Neural cell (in vitro differentiated cells): ENCODE results near the gene C1orf115. TPM values are rescaled to one million over a fixed set of nuclear protein-coding genes. Genes with fewer than 3 reads are reported as not detected.

Source experiments
- H2AFZ ChIP-seq: fragments of 200-600, 300-800 bp; sonication (generic), shearing (Covaris generic); 2 replicates; pipeline ENCODE4 v1.6.0; 2014; ENCODE audit warnings: low read depth, mild to moderate bottlenecking, antibody characterized with exemption, low read length, moderate library complexity
- H3F3A ChIP-seq: fragments of 200-600 bp; shearing (Covaris generic); 2 replicates; pipeline ENCODE4 v1.6.1; 2016; ENCODE audit warnings: mild to moderate bottlenecking, moderate library complexity, mixed read lengths, antibody characterized with exemption, low read length; ENCODE audit not compliant: insufficient read depth, poor library complexity, severe bottlenecking
- H3K27ac ChIP-seq: fragments of 200-600, 300-800 bp; sonication (generic), shearing (Covaris generic); 2 replicates; pipeline ENCODE4 v1.5.1; 2014; ENCODE audit warnings: mild to moderate bottlenecking, low read length, moderate library complexity
- H3K27me3 ChIP-seq: fragments of 300-800, 200-600 bp; sonication (generic), shearing (Covaris generic); 2 replicates; pipeline ENCODE4 v1.6.0; 2014; ENCODE audit warnings: mild to moderate bottlenecking, low read depth, low read length, moderate library complexity; ENCODE audit not compliant: insufficient read depth
- H3K36me3 ChIP-seq: fragments of 300-800, 200-600 bp; sonication (generic), shearing (Covaris generic); 2 replicates; pipeline ENCODE4 v1.5.1; 2014; ENCODE audit warnings: mild to moderate bottlenecking, antibody characterized with exemption, low read length, moderate library complexity; ENCODE audit not compliant: insufficient read depth
- H3K4me2 ChIP-seq: fragments of 300-800, 200-600 bp; sonication (generic), shearing (Covaris generic); 2 replicates; pipeline ENCODE4 v1.6.0; 2014; ENCODE audit warnings: mild to moderate bottlenecking, low read length
- H3K4me3 ChIP-seq: fragments of 300-800, 200-600 bp; sonication (generic), shearing (Covaris generic); 2 replicates; pipeline ENCODE4 v1.5.1; 2014; ENCODE audit warnings: mild to moderate bottlenecking, low read length, moderate library complexity
- H3K79me2 ChIP-seq: fragments of 200-600 bp; shearing (Covaris generic); replicated peaks from 2 replicates; pipeline ENCODE4 v1.6.0; 2014; ENCODE audit warnings: mild to moderate bottlenecking, low read length, moderate library complexity; ENCODE audit not compliant: insufficient read depth
- H3K9ac ChIP-seq: fragments of 300-800, 200-600 bp; sonication (generic), shearing (Covaris generic); 2 replicates; pipeline ENCODE4 v1.6.1; 2016; ENCODE audit warnings: mild to moderate bottlenecking, low read length, mixed read lengths
- H3K9me2 ChIP-seq: fragments of 200-600 bp; shearing (Covaris generic); 2 replicates; pipeline ENCODE4 v1.6.1; 2016; ENCODE audit warnings: mild to moderate bottlenecking, low read length, mixed read lengths; ENCODE audit not compliant: insufficient read depth
- H3K9me3 ChIP-seq: fragments of 200-600, 300-800 bp; sonication (generic), shearing (Covaris generic); 2 replicates; pipeline ENCODE4 v1.6.1; 2016; ENCODE audit warnings: mild to moderate bottlenecking, mixed run types, low read length, moderate library complexity, mixed read lengths
- H4K20me1 ChIP-seq: fragments of 200-600 bp; shearing (Covaris generic); 2 replicates; pipeline ENCODE4 v1.6.1; 2016; ENCODE audit warnings: mild to moderate bottlenecking, mixed run types; ENCODE audit not compliant: insufficient read depth
- CTCF ChIP-seq: fragments of 450-650 bp; IDR thresholded peaks from 2 replicates; pipeline ENCODE4 v1.5.1; 2014; ENCODE audit warnings: antibody characterized with exemption, mild to moderate bottlenecking, moderate library complexity; ENCODE audit not compliant: poor library complexity, severe bottlenecking
- EP300 ChIP-seq: fragments of 450-650 bp; conservative IDR thresholded peaks from 2 replicates; pipeline ENCODE4 v1.6.1; 2014; ENCODE audit warnings: antibody characterized with exemption, mild to moderate bottlenecking, moderate library complexity; ENCODE audit not compliant: poor library complexity, severe bottlenecking
- EZH2 ChIP-seq: fragments of 200-600, 300-800 bp; shearing (Covaris generic), sonication (generic); IDR thresholded peaks from 2 replicates; pipeline ENCODE4 v1.6.1; 2014; ENCODE audit warnings: antibody characterized with exemption, low read length, borderline replicate concordance, mild to moderate bottlenecking; ENCODE audit not compliant: insufficient read depth, poor library complexity, severe bottlenecking
- MXI1 ChIP-seq: fragments of 450-650 bp; conservative IDR thresholded peaks from 2 replicates; pipeline ENCODE4 v1.6.1; 2014; ENCODE audit warnings: antibody characterized with exemption, mild to moderate bottlenecking; ENCODE audit not compliant: poor library complexity, severe bottlenecking
- POLR2AphosphoS5 ChIP-seq: IDR thresholded peaks from 2 replicates; pipeline ENCODE4 v1.6.1; 2012
- RAD21 ChIP-seq: fragments of 450-650 bp; conservative IDR thresholded peaks from 2 replicates; pipeline ENCODE4 v1.6.1; 2014; ENCODE audit warnings: antibody characterized with exemption, mild to moderate bottlenecking, moderate library complexity
- SMC3 ChIP-seq: fragments of 450-650 bp; conservative IDR thresholded peaks from 2 replicates; pipeline ENCODE4 v1.6.1; 2014; ENCODE audit warnings: antibody characterized with exemption, mild to moderate bottlenecking, moderate library complexity; ENCODE audit not compliant: poor library complexity
- TAF1 ChIP-seq: IDR thresholded peaks from 2 replicates; pipeline ENCODE4 v1.6.1; 2012; ENCODE audit warnings: low read depth
- polyA plus RNA-seq: library from polyadenylated mRNA; depleted of rRNA; stranded (reverse); fragments of >200 nt; gene quantifications from 2 replicates; pipeline ENCODE4 v1.2.3, GENCODE V29; 2014
- TF ChIP-seq, protein P1 (sequence below): IDR thresholded peaks from 2 replicates; pipeline ENCODE4 v1.6.1; 2012; ENCODE audit warnings: borderline replicate concordance

Gene C1orf115
- polyA plus RNA-seq, 1 donor from 2014 or later: 0.88 TPM

- Histone ChIP-seq H3K9me3 (no peaks in the 10 kb centered on the region), H3K4me2 (no peak overlapping the region), H4K20me1 (no peaks in the 10 kb centered on the region), H3K27me3 (peaks cover 17% of the 10 kb centered on the region), H2AFZ (no peak overlapping the region), H3K9me2 (no peaks in the 10 kb centered on the region), H3K9ac (no peak overlapping the region), H3K36me3 (no peaks in the 10 kb centered on the region), H3K27ac (no peak overlapping the region), H3K4me3 (no peak overlapping the region), H3K79me2 (no peaks in the 10 kb centered on the region), H3F3A (no peaks in the 10 kb centered on the region)
- no peak for TF ChIP-seq TAF1
- TF ChIP-seq POLR2AphosphoS5: no peak
- no peak for TF ChIP-seq CTCF
- TF ChIP-seq EZH2: no peak
- no peak for TF ChIP-seq SMC3
- no peak for TF ChIP-seq RAD21
- TF ChIP-seq, protein P1, sequence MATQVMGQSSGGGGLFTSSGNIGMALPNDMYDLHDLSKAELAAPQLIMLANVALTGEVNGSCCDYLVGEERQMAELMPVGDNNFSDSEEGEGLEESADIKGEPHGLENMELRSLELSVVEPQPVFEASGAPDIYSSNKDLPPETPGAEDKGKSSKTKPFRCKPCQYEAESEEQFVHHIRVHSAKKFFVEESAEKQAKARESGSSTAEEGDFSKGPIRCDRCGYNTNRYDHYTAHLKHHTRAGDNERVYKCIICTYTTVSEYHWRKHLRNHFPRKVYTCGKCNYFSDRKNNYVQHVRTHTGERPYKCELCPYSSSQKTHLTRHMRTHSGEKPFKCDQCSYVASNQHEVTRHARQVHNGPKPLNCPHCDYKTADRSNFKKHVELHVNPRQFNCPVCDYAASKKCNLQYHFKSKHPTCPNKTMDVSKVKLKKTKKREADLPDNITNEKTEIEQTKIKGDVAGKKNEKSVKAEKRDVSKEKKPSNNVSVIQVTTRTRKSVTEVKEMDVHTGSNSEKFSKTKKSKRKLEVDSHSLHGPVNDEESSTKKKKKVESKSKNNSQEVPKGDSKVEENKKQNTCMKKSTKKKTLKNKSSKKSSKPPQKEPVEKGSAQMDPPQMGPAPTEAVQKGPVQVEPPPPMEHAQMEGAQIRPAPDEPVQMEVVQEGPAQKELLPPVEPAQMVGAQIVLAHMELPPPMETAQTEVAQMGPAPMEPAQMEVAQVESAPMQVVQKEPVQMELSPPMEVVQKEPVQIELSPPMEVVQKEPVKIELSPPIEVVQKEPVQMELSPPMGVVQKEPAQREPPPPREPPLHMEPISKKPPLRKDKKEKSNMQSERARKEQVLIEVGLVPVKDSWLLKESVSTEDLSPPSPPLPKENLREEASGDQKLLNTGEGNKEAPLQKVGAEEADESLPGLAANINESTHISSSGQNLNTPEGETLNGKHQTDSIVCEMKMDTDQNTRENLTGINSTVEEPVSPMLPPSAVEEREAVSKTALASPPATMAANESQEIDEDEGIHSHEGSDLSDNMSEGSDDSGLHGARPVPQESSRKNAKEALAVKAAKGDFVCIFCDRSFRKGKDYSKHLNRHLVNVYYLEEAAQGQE: no peak
- TF ChIP-seq MXI1: no peak
- TF ChIP-seq EP300: no peak
These were observed 52.4 kb downstream of the C1orf115 start for GRCh38 chr1:220742520-220742919.

GRCh38 chr1:220746851-220747250 lies 56.7 kb downstream of the C1orf115 start:
- no peak overlapping the region for H3K27ac ChIP-seq
- H3K79me2 ChIP-seq: no peaks in the 10 kb centered on the region
- H3K36me3 ChIP-seq: no peaks in the 10 kb centered on the region
- no peaks in the 10 kb centered on the region for H3F3A ChIP-seq
- no peaks in the 10 kb centered on the region for H3K9me2 ChIP-seq
- no peak overlapping the region for H3K4me2 ChIP-seq
- no peaks in the 10 kb centered on the region for H4K20me1 ChIP-seq
- H3K9me3 ChIP-seq: no peaks in the 10 kb centered on the region
- peaks cover 47% of the 10 kb centered on the region for H3K27me3 ChIP-seq
- no peak overlapping the region for H3K4me3 ChIP-seq
- TF ChIP-seq EP300: no peak
- TF ChIP-seq MXI1: no peak
- TF ChIP-seq CTCF: no peak
- TF ChIP-seq, protein P1: no peak
- TF ChIP-seq TAF1: no peak
- TF ChIP-seq POLR2AphosphoS5: no peak
- TF ChIP-seq EZH2: no peak
- no peak for TF ChIP-seq RAD21
- TF ChIP-seq SMC3: no peak
- no peak overlapping the region for H3K9ac ChIP-seq
- H2AFZ ChIP-seq: no peak overlapping the region
